OCI-LY1 (cell line): ENCODE measurements around the gene ATP8B3.

Experiments
- H2AFZ ChIP-seq: fragments of 200-600 bp; sonication (generic), shearing (Covaris generic); 2 replicates; pipeline ENCODE4 v1.6.0; 2014; ENCODE audit warnings: antibody characterized with exemption, mild to moderate bottlenecking, low read length
- H3F3A ChIP-seq: fragments of 200-600 bp; sonication (generic), shearing (Covaris generic); 2 replicates; pipeline ENCODE4 v1.6.0; 2014; ENCODE audit warnings: mild to moderate bottlenecking, antibody characterized with exemption, low read length, moderate library complexity; ENCODE audit not compliant: insufficient read depth
- H3K27ac ChIP-seq: fragments of 200-600 bp; sonication (generic); 2 replicates; pipeline ENCODE4 v1.5.1; 2014; ENCODE audit warnings: low read length, mixed run types, mild to moderate bottlenecking, low read depth; ENCODE audit not compliant: poor library complexity, severe bottlenecking
- H3K27me3 ChIP-seq: fragments of 200-600 bp; sonication (generic); 2 replicates; pipeline ENCODE4 v1.6.0; 2014; ENCODE audit warnings: antibody characterized with exemption, mild to moderate bottlenecking, low read length, moderate library complexity; ENCODE audit not compliant: insufficient read depth
- H3K36me3 ChIP-seq: fragments of 200-600 bp; sonication (generic); 2 replicates; pipeline ENCODE4 v1.6.1; 2014; ENCODE audit warnings: mild to moderate bottlenecking, antibody characterized with exemption, low read length, moderate library complexity, mixed read lengths; ENCODE audit not compliant: insufficient read depth
- H3K4me1 ChIP-seq: fragments of 200-600 bp; sonication (generic); 2 replicates; pipeline ENCODE4 v1.5.1; 2014; ENCODE audit warnings: mild to moderate bottlenecking, low read length, moderate library complexity; ENCODE audit not compliant: insufficient read depth, severe bottlenecking
- H3K4me2 ChIP-seq: fragments of 200-600 bp; sonication (generic), shearing (Covaris generic); 2 replicates; pipeline ENCODE4 v1.6.1; 2014; ENCODE audit warnings: low read length
- H3K4me3 ChIP-seq: fragments of 200-600 bp; sonication (generic); 2 replicates; pipeline ENCODE4 v1.5.1; 2014; ENCODE audit warnings: low read length, low read depth, mild to moderate bottlenecking, mixed read lengths; ENCODE audit not compliant: poor library complexity, severe bottlenecking
- H3K79me2 ChIP-seq: fragments of 200-600 bp; shearing (Covaris generic); 2 replicates; pipeline ENCODE4 v1.6.1; 2016; ENCODE audit warnings: mixed run types, low read length, mixed read lengths; ENCODE audit not compliant: insufficient read depth
- H3K9ac ChIP-seq: fragments of 200-600 bp; sonication (generic), shearing (Covaris generic); 2 replicates; pipeline ENCODE4 v1.6.1; 2014; ENCODE audit warnings: mild to moderate bottlenecking, low read length, mixed read lengths
- H3K9me2 ChIP-seq: fragments of 200-600 bp; sonication (generic), shearing (Covaris generic); 2 replicates; pipeline ENCODE4 v1.6.1; 2014; ENCODE audit warnings: low read depth, mild to moderate bottlenecking, low read length, mixed read lengths
- H3K9me3 ChIP-seq: fragments of 200-600 bp; shearing (Covaris generic); 2 replicates; pipeline ENCODE4 v1.6.1; 2014; ENCODE audit warnings: low read length, mixed read lengths
- H4K20me1 ChIP-seq: fragments of 200-600 bp; sonication (generic), shearing (Covaris generic); 2 replicates; pipeline ENCODE4 v1.6.0; 2016; ENCODE audit warnings: mild to moderate bottlenecking, low read length; ENCODE audit not compliant: insufficient read depth
- CTCF ChIP-seq: fragments of 200-600 bp; sonication (generic), shearing (Covaris generic); IDR thresholded peaks from 2 replicates; pipeline ENCODE4 v1.5.1; 2017; ENCODE audit warnings: mild to moderate bottlenecking, antibody characterized with exemption, low read length, moderate library complexity, mixed read lengths
- EZH2 ChIP-seq: fragments of 200-600 bp; sonication (generic), shearing (Covaris generic); IDR thresholded peaks from 2 replicates; pipeline ENCODE4 v1.8.0; 2017; ENCODE audit warnings: borderline replicate concordance, mixed run types, mild to moderate bottlenecking, antibody characterized with exemption, low read length, moderate library complexity, mixed read lengths

Gene ATP8B3

GRCh38 chr19:1810439-1811160, 1.5 kb downstream of the ATP8B3 start:
- Histone ChIP-seq H3K4me1 (peaks cover 14% of the 10 kb centered on the region), H3K79me2 (no peaks in the 10 kb centered on the region), H3F3A (no peaks in the 10 kb centered on the region), H2AFZ (no peak overlapping the region), H3K9ac (no peak overlapping the region), H3K36me3 (peaks cover 10% of the 10 kb centered on the region), H3K27me3 (peaks cover 7% of the 10 kb centered on the region; the same call in 1 of the 2 replicates), H3K4me3 (no peak overlapping the region), H3K9me3 (no peaks in the 10 kb centered on the region), H4K20me1 (no peaks in the 10 kb centered on the region), H3K9me2 (no peaks in the 10 kb centered on the region), H3K4me2 (no peak overlapping the region), H3K27ac (no peak overlapping the region)
- no peak for TF ChIP-seq CTCF
- TF ChIP-seq EZH2 = no peak

DNA sequence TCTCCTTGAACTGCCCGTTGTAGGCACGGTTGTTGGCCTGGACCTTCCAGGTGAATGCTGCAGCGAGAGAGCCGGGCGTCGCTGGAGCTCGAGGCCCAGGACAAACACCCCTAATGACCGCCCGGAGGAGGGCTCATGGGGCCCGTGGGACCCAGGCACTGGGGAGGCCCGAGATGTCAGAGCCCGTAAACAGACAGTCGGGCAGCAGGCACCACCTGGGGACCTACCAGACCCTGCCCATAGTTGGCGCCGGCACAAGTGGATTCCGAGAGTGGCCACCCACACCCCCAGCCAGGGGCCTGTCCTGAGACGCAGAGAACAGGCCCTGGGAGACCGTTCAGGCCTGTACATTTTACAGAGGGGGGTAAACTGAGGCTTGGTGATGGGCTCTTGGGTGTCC, 2.4 kb downstream of the ATP8B3 start:
- Histone ChIP-seq H3K4me1 (peaks cover 14% of the 10 kb centered on the region), H3K9ac (no peak overlapping the region)

DNA sequence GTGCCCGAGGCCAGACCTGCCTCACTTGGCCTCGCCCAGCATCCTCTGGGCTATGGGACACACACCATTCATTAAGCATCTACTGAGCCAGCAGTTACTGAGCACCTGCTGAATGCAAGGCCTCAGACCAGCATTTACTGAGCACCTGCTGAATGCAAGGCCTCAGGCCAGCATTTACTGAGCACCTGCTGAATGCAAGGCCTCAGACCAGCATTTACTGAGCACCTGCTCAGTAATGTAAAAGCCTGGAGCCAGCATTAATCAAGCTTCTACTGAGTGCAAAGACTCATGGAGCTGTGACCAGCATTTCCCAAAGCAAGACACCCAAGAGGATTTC, 3.7 kb downstream of the ATP8B3 start:
- no peak for TF ChIP-seq EZH2
- no peak for TF ChIP-seq CTCF

More for the DNA sequence above, 2.4 kb downstream of the ATP8B3 start:
- H3K27ac ChIP-seq = no peak overlapping the region
- no peaks in the 10 kb centered on the region for H3K9me2 ChIP-seq
- no peaks in the 10 kb centered on the region for H3F3A ChIP-seq
- peaks cover 7% of the 10 kb centered on the region; the same call in 1 of the 2 replicates for H3K27me3 ChIP-seq
- H3K36me3 ChIP-seq = peaks cover 3% of the 10 kb centered on the region; the same call in 1 of the 2 replicates
- no peak overlapping the region for H3K4me3 ChIP-seq
- no peaks in the 10 kb centered on the region for H3K9me3 ChIP-seq
- H3K79me2 ChIP-seq = no peaks in the 10 kb centered on the region
- H4K20me1 ChIP-seq = no peaks in the 10 kb centered on the region
- no peak for TF ChIP-seq EZH2
- no peak for TF ChIP-seq CTCF
- H2AFZ ChIP-seq = no peak overlapping the region
- H3K4me2 ChIP-seq = no peak overlapping the region

More for the DNA sequence above, 3.7 kb downstream of the ATP8B3 start:
- no peaks in the 10 kb centered on the region for H4K20me1 ChIP-seq
- no peaks in the 10 kb centered on the region for H3K9me2 ChIP-seq
- H3K4me2 ChIP-seq = no peak overlapping the region
- no peaks in the 10 kb centered on the region for H3F3A ChIP-seq
- H3K9ac ChIP-seq = no peak overlapping the region
- H3K27me3 ChIP-seq = peaks cover 7% of the 10 kb centered on the region; the same call in 1 of the 2 replicates
- no peak overlapping the region for H2AFZ ChIP-seq
- H3K4me3 ChIP-seq = no peak overlapping the region
- peaks cover 10% of the 10 kb centered on the region for H3K4me1 ChIP-seq
- H3K9me3 ChIP-seq = no peaks in the 10 kb centered on the region
- H3K79me2 ChIP-seq = no peaks in the 10 kb centered on the region
- H3K27ac ChIP-seq = no peak overlapping the region
- no peaks in the 10 kb centered on the region for H3K36me3 ChIP-seq
